Measurements from ENCODE around the gene EEF1AKMT2. TPM values are rescaled to one million over a fixed set of nuclear protein-coding genes. Genes with fewer than 3 reads are reported as not detected.
A peak's percentile ranks its signal among the peaks of the same experiment; 100 is the strongest.
"Not testable (repeated sequence)": the region's sequence is repeated elsewhere in the genome, so short reads cannot be mapped to it uniquely, and the experiment has no call there.

EEF1AKMT2 gene
- total RNA-seq, 1 donor from 2014 or later, result 13.0 TPM

GRCh38 chr10:124756156-124756903 is 35.4 kb downstream of the EEF1AKMT2 start:
- no peak for DNase-seq (ENCODE audit: low read depth)

GRCh38 chr10:124755581-124755980 is 36.1 kb downstream of the EEF1AKMT2 start:
- no peak for DNase-seq (ENCODE audit: low read depth)

DNA sequence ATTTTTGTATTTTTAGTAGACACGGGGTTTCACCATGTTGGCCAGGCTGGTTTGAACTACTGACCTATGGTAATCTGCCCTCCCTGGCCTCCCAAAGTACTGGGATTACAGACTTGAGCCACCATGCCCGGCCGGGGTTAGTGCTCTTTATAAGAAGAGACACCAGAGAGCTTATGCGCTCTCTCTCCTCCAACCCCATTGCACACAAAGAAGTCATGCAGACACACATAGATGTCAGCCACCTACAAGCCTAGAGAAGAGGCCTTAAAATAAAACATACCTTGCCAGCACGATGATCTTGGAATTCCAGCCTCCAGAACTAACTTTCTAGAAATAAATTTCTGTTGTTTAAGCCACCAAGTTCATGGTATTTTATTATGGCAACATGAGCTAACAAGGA is 37.5 kb downstream of the EEF1AKMT2 start:
- DNase-seq (ENCODE audit: low read depth), result no peak

DNA sequence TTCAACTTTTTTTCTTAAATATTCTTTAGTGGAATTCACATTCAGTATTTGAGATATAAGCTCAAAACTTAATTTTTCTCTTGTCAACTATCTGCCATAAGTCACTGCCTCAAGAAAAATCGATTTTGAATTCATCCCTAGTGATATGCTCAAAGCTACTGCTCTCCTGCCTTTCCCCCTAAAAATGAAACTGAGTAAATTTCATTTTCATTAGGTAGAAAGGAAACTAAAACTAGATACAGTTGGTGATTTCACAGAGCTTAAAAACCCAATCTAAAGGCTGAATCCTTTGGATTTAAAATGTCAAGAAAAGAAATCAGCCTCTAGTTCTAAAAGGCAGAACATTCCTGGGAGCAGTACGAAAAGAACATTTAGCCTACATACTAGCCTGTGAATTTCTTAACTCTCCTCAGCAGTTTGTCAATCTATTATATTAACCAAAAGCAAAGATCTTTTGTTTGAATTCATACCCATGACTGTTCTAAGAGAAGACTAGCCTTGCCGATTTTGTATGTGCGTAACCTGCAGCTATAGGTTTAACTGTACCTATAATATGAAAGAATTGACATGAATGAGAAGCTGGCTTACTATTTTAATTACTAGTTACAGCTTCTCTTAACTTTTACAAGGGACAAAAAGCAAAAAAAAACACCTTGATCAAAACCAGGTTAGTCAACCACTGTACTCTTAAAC is 42.6 kb downstream of the EEF1AKMT2 start:
- no peak for DNase-seq (ENCODE audit: low read depth)

- DNase-seq (ENCODE audit: low read depth), result peak; percentile 66
Measured at GRCh38 chr10:124748166-124748565, 43.5 kb downstream of the EEF1AKMT2 start.

DNA sequence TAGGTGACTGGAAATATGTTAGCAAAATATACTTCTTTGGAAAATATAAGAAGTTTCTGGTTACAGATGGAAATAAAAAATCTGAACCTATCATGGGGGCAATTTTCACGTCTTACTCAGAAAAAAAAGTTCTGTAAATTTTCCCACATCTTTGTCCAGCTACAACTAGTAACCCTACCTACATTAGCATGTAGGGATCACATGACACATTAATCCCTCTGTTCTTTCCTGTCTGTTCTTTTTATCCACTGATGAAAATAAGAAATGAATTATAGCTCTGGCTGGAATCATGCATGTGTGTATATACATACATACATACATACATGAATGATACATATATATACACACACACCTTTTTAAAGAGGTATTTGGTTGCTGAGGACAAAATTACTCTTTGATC is 43.9 kb downstream of the EEF1AKMT2 start:
- no peak for DNase-seq (ENCODE audit: low read depth)

DNA sequence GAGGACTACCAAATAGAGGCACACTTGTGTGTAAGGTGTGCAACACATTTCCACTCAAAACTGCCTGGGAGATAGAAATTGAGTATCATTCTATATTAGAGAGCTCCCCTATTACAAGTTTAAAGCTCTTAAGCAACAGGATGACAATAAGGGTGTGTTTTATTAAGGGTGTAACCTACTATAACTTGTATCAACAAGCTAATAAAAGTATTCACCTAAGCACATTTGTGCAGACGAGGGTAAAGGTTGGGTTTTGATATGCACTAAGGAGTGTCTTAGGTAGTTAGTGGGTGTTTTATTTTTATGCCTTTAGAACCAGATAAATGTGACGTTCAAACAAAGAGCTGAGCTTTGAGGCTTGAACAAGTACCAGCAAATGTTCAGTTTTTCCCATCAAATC is 44.7 kb downstream of the EEF1AKMT2 start:
- DNase-seq (ENCODE audit: low read depth), result no peak

DNA sequence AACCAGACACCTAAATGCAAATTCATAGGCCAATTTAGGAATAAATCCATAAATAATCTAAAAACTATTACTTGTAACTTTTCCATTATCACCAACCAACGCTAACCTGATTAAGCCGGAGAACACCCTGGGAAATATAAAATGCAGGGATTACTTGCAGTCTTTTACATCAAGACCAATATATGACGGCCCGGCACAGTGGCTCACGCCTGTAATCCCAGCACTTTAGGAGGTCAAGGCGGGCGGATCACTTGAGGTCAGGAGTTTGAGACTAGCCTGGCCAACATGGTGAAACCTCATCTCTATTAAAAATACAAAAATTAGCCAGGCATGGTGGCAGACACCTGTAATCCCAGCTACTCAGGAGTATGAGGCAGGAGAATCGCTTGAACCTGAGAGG is 45.2 kb downstream of the EEF1AKMT2 start:
- DNase-seq (ENCODE audit: low read depth), result not testable (repeated sequence)

GRCh38 chr10:124745673-124746072 is 46.0 kb downstream of the EEF1AKMT2 start:
- peak; percentile 70 for DNase-seq (ENCODE audit: low read depth)

DNA sequence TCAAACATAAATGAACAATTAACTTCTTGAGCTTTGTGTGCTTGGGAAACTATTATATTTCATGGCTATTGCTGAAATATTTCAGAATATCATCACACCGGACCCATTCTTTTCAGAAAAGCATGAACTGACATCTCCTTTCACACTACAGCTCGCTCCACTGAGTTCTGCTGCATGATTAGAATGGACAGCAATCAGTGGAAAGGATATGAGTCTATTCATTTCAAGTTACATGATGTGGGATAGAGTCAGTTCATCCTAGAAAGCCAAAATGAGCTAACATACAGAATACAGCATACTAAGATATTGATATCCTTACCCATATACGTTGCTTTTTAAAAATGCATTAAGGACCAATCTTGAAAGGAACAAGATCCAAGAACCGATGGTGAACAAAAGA is 46.4 kb downstream of the EEF1AKMT2 start:
- no peak for DNase-seq (ENCODE audit: low read depth)

DNA sequence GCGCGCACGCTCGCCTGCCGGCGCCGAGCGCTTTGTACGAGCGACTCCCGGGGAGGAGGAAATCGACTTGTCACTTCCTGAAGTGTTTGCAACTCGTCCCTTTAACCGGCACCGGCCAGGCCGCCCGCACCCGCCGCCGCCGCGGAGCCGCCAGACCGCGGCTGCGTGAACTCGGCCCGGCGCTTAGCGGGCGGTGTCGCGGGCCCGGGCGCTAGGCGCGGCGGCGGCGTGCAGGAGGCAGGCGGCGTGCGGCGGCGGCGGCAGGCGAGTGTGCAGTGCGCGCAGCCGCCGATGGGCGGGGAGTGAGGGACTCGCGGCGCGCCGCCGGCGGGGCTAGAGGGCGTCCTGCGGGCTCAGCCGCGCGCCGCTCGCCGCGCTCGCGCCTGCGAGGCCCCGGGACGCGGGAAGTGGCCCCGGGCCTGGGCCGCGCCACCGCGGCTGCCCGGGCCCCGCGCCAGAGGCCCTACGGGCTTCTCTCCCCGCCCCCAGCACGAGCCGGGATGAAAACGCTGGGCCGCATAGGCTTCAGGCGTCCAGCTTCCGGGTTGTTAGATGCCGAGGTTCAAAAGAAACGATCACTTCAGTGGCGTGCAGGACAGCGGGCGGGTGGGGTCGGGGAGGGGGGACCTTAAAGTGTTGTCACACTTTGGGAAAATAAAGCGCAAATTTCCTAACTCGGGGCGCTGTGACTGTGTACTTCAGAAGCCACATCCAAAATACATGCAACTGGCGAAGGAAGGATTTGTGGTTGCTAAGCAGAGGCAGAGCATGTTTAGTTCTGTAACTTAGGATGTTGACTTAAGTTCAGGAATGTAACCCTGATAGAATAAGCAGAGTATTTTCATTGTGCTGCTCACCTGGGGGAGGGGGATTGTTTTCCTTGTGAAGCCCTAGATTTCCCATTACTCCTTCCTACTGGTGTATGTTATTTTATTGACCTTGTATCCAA is 47.3 kb downstream of the EEF1AKMT2 start, which contains the start of gene FAM53B:
TSS of gene FAM53B (minus strand) at position 277 of the 949 bp plus-strand sequence. CDS start 37,665 bp downstream, outside the sequence.
- DNase-seq (ENCODE audit: low read depth), result peak; percentile 86

DNA sequence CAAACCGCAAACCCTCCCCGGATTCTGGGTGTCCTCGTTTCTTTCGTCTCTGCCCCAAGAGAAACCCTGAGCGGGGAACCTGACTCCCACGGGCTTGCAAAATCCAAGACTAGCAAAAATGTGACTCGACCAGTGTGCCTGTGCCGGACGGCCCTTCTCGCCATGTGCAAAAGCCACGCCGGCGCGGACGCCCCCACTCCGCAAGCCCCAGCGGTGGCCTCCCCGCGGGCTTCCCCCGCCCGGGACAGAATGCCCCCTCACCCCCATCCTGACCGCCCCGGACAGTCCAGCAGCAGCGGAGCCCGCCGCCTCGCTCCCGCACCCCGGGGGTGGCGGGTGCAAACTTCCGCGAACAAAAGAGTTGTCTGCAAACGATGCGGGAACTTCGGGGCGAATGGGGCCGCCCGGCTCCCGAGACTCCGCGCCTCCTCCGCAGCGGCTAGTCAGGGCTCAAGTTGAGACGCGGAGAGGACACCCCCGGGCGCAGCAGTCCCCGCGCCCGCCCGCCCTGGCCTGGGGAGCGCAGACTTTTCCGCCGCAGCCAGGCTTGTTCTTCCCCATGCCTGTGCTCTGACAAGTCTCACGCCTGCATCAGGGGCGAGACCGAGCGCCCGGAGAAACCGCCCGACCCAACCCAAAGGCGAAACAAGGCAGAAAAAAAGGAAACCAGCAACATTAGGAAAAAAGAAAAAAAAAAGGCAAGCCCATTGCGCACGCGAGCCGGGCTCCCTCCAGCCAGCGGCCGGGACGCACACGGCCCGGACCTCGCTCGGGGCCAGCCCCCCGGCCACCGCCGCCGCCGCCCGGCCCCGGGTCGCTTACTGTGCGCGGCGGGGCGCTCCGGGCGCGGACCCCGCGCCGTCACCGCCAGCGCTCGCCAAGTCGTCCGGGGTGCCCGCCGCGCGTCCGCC is 48.2 kb downstream of the EEF1AKMT2 start:
- DNase-seq (ENCODE audit: low read depth), result no peak

GRCh38 chr10:124742413-124743190 is 49.1 kb downstream of the EEF1AKMT2 start:
- DNase-seq (ENCODE audit: low read depth), result no peak

GRCh38 chr10:124741922-124742412 is 49.7 kb downstream of the EEF1AKMT2 start:
- DNase-seq (ENCODE audit: low read depth), result no peak

- peak; percentile 89 for DNase-seq (ENCODE audit: low read depth)
Measured at GRCh38 chr10:124741281-124741921, 50.3 kb downstream of the EEF1AKMT2 start.

- peak; percentile 78 for DNase-seq (ENCODE audit: low read depth)
Measured at GRCh38 chr10:124740369-124741280, 51.1 kb downstream of the EEF1AKMT2 start.

GRCh38 chr10:124739986-124740368 is 51.7 kb downstream of the EEF1AKMT2 start:
- DNase-seq (ENCODE audit: low read depth), result no peak

All from myocyte (in vitro differentiated cells).